Measurements from ENCODE around the gene ATP2C2. TPM values are rescaled to one million over a fixed set of nuclear protein-coding genes. Genes with fewer than 3 reads are reported as not detected.

Gene ATP2C2
- total and polyA plus RNA-seq, 2 experiments from 2014 or later = 2.1 TPM

DNA sequence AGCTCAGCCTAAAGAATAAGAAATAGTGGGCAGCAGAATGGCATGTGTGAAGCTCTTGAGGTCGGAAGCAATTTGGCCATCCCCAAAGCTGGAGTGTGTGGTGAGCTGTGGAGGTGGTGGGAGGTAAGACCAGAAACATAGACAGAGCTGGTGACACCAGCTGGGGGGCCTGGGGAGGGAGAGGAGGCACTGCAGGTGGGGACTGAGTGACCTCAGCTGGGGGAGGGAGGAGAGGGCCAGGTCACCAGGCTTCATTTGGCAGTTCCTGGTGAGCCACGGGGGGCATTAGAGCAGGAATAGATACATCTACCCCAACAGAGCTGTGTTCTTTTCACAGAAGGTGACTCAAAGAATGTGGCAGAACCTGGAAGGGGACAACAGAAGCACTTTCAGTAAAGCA is 41.8 kb upstream of the ATP2C2 start (continued):
- TF ChIP-seq, protein P1, sequence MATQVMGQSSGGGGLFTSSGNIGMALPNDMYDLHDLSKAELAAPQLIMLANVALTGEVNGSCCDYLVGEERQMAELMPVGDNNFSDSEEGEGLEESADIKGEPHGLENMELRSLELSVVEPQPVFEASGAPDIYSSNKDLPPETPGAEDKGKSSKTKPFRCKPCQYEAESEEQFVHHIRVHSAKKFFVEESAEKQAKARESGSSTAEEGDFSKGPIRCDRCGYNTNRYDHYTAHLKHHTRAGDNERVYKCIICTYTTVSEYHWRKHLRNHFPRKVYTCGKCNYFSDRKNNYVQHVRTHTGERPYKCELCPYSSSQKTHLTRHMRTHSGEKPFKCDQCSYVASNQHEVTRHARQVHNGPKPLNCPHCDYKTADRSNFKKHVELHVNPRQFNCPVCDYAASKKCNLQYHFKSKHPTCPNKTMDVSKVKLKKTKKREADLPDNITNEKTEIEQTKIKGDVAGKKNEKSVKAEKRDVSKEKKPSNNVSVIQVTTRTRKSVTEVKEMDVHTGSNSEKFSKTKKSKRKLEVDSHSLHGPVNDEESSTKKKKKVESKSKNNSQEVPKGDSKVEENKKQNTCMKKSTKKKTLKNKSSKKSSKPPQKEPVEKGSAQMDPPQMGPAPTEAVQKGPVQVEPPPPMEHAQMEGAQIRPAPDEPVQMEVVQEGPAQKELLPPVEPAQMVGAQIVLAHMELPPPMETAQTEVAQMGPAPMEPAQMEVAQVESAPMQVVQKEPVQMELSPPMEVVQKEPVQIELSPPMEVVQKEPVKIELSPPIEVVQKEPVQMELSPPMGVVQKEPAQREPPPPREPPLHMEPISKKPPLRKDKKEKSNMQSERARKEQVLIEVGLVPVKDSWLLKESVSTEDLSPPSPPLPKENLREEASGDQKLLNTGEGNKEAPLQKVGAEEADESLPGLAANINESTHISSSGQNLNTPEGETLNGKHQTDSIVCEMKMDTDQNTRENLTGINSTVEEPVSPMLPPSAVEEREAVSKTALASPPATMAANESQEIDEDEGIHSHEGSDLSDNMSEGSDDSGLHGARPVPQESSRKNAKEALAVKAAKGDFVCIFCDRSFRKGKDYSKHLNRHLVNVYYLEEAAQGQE (IDR thresholded peaks at IDR 0.05; ENCODE audit: unreplicated experiment) = no peak
- TF ChIP-seq CREB1 (CRISPR knock-in tag; IDR thresholded peaks at IDR 0.05; ENCODE audit: low read depth) (no peak), POLR2AphosphoS5 (IDR thresholded peaks at IDR 0.05; ENCODE audit: low read depth) (no peak)
- TF ChIP-seq, protein P2, sequence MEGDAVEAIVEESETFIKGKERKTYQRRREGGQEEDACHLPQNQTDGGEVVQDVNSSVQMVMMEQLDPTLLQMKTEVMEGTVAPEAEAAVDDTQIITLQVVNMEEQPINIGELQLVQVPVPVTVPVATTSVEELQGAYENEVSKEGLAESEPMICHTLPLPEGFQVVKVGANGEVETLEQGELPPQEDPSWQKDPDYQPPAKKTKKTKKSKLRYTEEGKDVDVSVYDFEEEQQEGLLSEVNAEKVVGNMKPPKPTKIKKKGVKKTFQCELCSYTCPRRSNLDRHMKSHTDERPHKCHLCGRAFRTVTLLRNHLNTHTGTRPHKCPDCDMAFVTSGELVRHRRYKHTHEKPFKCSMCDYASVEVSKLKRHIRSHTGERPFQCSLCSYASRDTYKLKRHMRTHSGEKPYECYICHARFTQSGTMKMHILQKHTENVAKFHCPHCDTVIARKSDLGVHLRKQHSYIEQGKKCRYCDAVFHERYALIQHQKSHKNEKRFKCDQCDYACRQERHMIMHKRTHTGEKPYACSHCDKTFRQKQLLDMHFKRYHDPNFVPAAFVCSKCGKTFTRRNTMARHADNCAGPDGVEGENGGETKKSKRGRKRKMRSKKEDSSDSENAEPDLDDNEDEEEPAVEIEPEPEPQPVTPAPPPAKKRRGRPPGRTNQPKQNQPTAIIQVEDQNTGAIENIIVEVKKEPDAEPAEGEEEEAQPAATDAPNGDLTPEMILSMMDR (conservative IDR thresholded peaks at IDR 0.05; ENCODE audit: low read depth in 2 of 2) = no peak
- TF ChIP-seq, protein P3, sequence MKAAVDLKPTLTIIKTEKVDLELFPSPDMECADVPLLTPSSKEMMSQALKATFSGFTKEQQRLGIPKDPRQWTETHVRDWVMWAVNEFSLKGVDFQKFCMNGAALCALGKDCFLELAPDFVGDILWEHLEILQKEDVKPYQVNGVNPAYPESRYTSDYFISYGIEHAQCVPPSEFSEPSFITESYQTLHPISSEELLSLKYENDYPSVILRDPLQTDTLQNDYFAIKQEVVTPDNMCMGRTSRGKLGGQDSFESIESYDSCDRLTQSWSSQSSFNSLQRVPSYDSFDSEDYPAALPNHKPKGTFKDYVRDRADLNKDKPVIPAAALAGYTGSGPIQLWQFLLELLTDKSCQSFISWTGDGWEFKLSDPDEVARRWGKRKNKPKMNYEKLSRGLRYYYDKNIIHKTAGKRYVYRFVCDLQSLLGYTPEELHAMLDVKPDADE (IDR thresholded peaks at IDR 0.05) = no peak

DNA sequence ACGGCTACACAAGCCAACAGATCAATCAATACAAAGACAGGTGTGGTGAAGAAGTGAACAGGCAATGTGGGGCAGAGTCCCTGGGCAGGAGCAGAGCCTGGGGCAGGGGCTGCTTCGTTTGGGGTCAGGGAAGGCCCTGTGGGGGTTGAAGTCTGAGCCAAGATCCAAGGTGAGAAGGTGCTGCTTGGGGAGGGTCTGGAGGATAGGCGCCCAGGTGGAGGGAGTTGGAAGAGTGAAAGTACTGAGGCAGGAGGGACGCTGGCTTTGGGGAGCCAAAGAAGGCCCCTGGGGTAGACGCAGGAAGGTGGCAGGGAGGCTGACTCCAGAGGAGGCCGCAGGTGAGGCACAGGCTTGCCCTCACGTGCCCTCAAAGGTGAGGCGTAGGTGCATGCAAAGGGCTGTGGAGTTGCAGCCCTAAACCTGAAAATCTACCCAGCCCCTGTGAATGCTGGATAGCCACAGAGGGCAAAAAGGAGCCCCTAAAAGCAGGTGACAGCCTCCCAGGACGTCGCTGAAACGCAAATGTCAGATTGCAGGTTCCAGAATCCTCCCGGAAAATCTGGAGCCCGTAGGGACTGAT is 40.3 kb upstream of the ATP2C2 start:
- no peak overlapping the region for H3K27ac ChIP-seq (ENCODE audit: low read depth)
- no peaks in the 10 kb centered on the region for H4K20me1 ChIP-seq (replicated peaks; ENCODE audit: insufficient read depth)
- H3K27ac Mint-ChIP-seq = no peak overlapping the region
- ATAC-seq (no peak), DNase-seq (ENCODE audit: low spot score) (no peak)
- H3K4me3 ChIP-seq = no peak overlapping the region
- no peak overlapping the region for H2AFZ ChIP-seq
- H3K36me3 ChIP-seq (ENCODE audit: insufficient read depth) = no peaks in the 10 kb centered on the region
- no peaks in the 10 kb centered on the region for H3K27me3 ChIP-seq (ENCODE audit: insufficient read depth)
- H3K9me2 ChIP-seq (ENCODE audit: insufficient read depth) = no peaks in the 10 kb centered on the region
- no peaks in the 10 kb centered on the region for H3K9me3 Mint-ChIP-seq
- no peaks in the 10 kb centered on the region for H3K36me3 Mint-ChIP-seq (ENCODE audit: low read depth)
- H3K4me1 Mint-ChIP-seq = peaks cover 6% of the 10 kb centered on the region; the same call in 2 of the 3 replicates
- H3K4me1 ChIP-seq (ENCODE audit: insufficient read depth) = no peaks in the 10 kb centered on the region
- H3K4me2 ChIP-seq = no peak overlapping the region
- H3K4me3 Mint-ChIP-seq = no peak overlapping the region
- peaks cover 2% of the 10 kb centered on the region for H3K27me3 Mint-ChIP-seq (ENCODE audit: insufficient read depth, low read depth, poor library complexity)
- no peaks in the 10 kb centered on the region for H3K79me2 ChIP-seq (replicated peaks; ENCODE audit: insufficient read depth)
- H3F3A ChIP-seq (replicated peaks; ENCODE audit: low read depth) = no peaks in the 10 kb centered on the region
- TF ChIP-seq, protein P1 (IDR thresholded peaks at IDR 0.05; ENCODE audit: unreplicated experiment) = no peak
- no peak for TF ChIP-seq POLR2AphosphoS5 (IDR thresholded peaks at IDR 0.05; ENCODE audit: low read depth)
- no peak for TF ChIP-seq ZNF331 (CRISPR knock-in tag; IDR thresholded peaks at IDR 0.05; ENCODE audit: low read depth)
- TF ChIP-seq, protein P4, sequence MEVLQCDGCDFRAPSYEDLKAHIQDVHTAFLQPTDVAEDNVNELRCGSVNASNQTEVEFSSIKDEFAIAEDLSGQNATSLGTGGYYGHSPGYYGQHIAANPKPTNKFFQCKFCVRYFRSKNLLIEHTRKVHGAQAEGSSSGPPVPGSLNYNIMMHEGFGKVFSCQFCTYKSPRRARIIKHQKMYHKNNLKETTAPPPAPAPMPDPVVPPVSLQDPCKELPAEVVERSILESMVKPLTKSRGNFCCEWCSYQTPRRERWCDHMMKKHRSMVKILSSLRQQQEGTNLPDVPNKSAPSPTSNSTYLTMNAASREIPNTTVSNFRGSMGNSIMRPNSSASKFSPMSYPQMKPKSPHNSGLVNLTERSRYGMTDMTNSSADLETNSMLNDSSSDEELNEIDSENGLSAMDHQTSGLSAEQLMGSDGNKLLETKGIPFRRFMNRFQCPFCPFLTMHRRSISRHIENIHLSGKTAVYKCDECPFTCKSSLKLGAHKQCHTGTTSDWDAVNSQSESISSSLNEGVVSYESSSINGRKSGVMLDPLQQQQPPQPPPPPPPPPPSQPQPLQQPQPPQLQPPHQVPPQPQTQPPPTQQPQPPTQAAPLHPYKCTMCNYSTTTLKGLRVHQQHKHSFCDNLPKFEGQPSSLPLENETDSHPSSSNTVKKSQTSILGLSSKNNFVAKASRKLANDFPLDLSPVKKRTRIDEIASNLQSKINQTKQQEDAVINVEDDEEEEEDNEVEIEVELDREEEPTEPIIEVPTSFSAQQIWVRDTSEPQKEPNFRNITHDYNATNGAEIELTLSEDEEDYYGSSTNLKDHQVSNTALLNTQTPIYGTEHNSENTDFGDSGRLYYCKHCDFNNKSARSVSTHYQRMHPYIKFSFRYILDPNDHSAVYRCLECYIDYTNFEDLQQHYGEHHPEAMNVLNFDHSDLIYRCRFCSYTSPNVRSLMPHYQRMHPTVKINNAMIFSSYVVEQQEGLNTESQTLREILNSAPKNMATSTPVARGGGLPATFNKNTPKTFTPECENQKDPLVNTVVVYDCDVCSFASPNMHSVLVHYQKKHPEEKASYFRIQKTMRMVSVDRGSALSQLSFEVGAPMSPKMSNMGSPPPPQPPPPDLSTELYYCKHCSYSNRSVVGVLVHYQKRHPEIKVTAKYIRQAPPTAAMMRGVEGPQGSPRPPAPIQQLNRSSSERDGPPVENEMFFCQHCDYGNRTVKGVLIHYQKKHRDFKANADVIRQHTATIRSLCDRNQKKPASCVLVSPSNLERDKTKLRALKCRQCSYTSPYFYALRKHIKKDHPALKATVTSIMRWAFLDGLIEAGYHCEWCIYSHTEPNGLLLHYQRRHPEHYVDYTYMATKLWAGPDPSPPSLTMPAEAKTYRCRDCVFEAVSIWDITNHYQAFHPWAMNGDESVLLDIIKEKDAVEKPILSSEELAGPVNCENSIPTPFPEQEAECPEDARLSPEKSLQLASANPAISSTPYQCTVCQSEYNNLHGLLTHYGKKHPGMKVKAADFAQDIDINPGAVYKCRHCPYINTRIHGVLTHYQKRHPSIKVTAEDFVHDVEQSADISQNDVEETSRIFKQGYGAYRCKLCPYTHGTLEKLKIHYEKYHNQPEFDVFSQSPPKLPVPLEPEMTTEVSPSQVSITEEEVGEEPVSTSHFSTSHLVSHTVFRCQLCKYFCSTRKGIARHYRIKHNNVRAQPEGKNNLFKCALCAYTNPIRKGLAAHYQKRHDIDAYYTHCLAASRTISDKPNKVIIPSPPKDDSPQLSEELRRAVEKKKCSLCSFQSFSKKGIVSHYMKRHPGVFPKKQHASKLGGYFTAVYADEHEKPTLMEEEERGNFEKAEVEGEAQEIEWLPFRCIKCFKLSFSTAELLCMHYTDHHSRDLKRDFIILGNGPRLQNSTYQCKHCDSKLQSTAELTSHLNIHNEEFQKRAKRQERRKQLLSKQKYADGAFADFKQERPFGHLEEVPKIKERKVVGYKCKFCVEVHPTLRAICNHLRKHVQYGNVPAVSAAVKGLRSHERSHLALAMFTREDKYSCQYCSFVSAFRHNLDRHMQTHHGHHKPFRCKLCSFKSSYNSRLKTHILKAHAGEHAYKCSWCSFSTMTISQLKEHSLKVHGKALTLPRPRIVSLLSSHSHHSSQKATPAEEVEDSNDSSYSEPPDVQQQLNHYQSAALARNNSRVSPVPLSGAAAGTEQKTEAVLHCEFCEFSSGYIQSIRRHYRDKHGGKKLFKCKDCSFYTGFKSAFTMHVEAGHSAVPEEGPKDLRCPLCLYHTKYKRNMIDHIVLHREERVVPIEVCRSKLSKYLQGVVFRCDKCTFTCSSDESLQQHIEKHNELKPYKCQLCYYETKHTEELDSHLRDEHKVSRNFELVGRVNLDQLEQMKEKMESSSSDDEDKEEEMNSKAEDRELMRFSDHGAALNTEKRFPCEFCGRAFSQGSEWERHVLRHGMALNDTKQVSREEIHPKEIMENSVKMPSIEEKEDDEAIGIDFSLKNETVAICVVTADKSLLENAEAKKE (CRISPR knock-in tag; IDR thresholded peaks at IDR 0.05) = no peak
